ENCODE data around the gene TTL. TPM values are rescaled to one million over a fixed set of nuclear protein-coding genes. Genes with fewer than 3 reads are reported as not detected.

Gene TTL
- polyA plus RNA-seq, 1 of the 3 experiments (the other 2 are of a cell fraction) = 15.4 TPM

DNA sequence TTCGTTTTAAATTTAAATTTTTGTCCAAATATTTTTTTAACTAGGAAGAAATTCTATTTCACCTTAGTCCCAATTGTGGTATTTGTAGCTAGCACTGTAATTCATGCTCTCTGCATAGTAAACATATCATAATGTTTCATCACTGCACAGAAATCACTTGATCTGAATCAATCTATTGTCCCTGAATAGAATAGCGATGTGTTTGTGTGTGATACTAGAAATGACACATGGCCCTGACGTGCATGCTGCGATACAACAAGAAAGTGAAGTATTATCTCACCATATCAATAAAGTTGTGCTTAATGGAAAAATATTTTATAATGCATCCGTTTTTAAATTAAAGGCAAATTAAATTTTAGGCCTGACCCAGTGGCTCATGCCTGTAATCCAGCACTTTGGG lies 10.0 kb downstream of the TTL start:
- DNase-seq = no peak
- no peaks in the 10 kb centered on the region for H3K9me3 ChIP-seq
- H3K36me3 ChIP-seq (replicated peaks in 1 of 2; ENCODE audit: control insufficient read depth in 1 of 2, insufficient read depth in 2 of 2, low read length in 1 of 2) = peaks cover 10 to 19% of the 10 kb centered on the region in 2 experiments
- no peaks in the 10 kb centered on the region for H3K27me3 ChIP-seq (ENCODE audit: insufficient read depth)
- TF ChIP-seq FOSL2 (IDR thresholded peaks at IDR 0.05; ENCODE audit: borderline replicate concordance, low read depth) (no peak), JUND (IDR thresholded peaks at IDR 0.05) (no peak), YY1 (IDR thresholded peaks at IDR 0.05; ENCODE audit: low read depth) (no peak), FOXM1 (IDR thresholded peaks at IDR 0.05; ENCODE audit: low read depth) (no peak), FOXJ3 (CRISPR knock-in tag; IDR thresholded peaks at IDR 0.05) (no peak)
- TF ChIP-seq, protein P1, sequence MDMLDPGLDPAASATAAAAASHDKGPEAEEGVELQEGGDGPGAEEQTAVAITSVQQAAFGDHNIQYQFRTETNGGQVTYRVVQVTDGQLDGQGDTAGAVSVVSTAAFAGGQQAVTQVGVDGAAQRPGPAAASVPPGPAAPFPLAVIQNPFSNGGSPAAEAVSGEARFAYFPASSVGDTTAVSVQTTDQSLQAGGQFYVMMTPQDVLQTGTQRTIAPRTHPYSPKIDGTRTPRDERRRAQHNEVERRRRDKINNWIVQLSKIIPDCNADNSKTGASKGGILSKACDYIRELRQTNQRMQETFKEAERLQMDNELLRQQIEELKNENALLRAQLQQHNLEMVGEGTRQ (IDR thresholded peaks at IDR 0.05; ENCODE audit: borderline replicate concordance, low read depth, low read length) = no peak
- H3K27ac ChIP-seq (ENCODE audit: low read depth in 2 of 2, low read length in 1 of 2) = no peak overlapping the region
- peaks cover 72% of the 10 kb centered on the region for H3K79me2 ChIP-seq (ENCODE audit: insufficient read depth)
- H4K20me1 ChIP-seq (ENCODE audit: insufficient read depth) = 0 out of 2 replicates have a peak, but pooled peaks cover 5% of the 10 kb centered on the region
- no peaks in the 10 kb centered on the region for H3K9me2 ChIP-seq
- peaks cover 20 to 28% of the 10 kb centered on the region in 2 experiments for H3K4me1 ChIP-seq (ENCODE audit: control insufficient read depth in 1 of 2, insufficient read depth in 2 of 2, low read depth in 1 of 2, low read length in 1 of 2)
- POLR2A ChIA-PET = interaction anchor here (1.0 kb wide), 1 partner anchor 9 kb away, joined by 3 read pairs; no protein-coding TSS in a partner anchor
- no peak overlapping the region for H3K4me2 ChIP-seq
- H3K9ac ChIP-seq = no peak overlapping the region
- WGBS (ENCODE audit: low lambda C conversion rate) = 79% methylated on average over 5 of the region's 5 CpGs
- CTCF ChIA-PET = interaction anchor here (1.6 to 1.8 kb wide), 2 partner anchors 9 to 233 kb away, joined by 6 to 7 read pairs; no protein-coding TSS in a partner anchor
- H2AFZ ChIP-seq (ENCODE audit: low read depth) = no peak overlapping the region
- peaks cover 29% of the 10 kb centered on the region for H3F3A ChIP-seq (replicated peaks; ENCODE audit: insufficient read depth)
- H3K4me3 ChIP-seq (ENCODE audit: low read depth in 2 of 2, low read length in 1 of 2) = no peak overlapping the region

DNA sequence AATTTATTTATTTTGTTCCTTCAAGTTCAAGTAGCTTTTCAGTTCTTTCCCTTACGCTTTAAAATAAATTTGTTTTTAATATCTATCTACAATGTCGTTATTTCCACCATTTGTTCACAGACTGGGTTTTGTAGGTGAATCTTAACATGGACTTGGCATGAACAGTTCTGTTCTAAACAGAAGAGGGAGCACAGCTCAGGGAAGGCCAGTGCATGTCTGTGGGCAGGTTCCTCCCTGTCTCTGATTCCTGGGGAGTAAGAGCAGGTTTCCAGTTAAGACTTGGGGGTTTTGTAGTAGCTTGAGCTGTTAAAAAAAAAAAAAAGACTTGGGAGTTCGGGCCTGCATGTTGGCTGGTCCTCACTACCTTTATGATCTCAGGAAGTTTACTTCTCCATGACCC lies 11.1 kb downstream of the TTL start:
- no peak overlapping the region for H3K9ac ChIP-seq
- H3K9me3 ChIP-seq = no peaks in the 10 kb centered on the region
- ChIA-PET POLR2A (no interaction called here), CTCF (interaction anchor here (1.6 to 3.0 kb wide), 3 partner anchors 10 to 234 kb away, joined by 6 to 11 read pairs (median 7); no protein-coding TSS in a partner anchor)
- no peak for DNase-seq
- no peak overlapping the region for H3K4me3 ChIP-seq (ENCODE audit: low read depth in 2 of 2, low read length in 1 of 2)
- peaks cover 62% of the 10 kb centered on the region for H3K79me2 ChIP-seq (ENCODE audit: insufficient read depth)
- no peak overlapping the region for H2AFZ ChIP-seq (ENCODE audit: low read depth)
- H3K9me2 ChIP-seq = no peaks in the 10 kb centered on the region
- TF ChIP-seq NFIC (IDR thresholded peaks at IDR 0.05; ENCODE audit: borderline replicate concordance) (no peak), GATA2 (CRISPR knock-in tag; IDR thresholded peaks at IDR 0.05) (no peak), FOXJ3 (CRISPR knock-in tag; IDR thresholded peaks at IDR 0.05) (no peak), MXI1 (IDR thresholded peaks at IDR 0.05; ENCODE audit: low read depth, low read length) (no peak), RFX5 (IDR thresholded peaks at IDR 0.05; ENCODE audit: low read length) (no peak)
- TF ChIP-seq, protein P2, sequence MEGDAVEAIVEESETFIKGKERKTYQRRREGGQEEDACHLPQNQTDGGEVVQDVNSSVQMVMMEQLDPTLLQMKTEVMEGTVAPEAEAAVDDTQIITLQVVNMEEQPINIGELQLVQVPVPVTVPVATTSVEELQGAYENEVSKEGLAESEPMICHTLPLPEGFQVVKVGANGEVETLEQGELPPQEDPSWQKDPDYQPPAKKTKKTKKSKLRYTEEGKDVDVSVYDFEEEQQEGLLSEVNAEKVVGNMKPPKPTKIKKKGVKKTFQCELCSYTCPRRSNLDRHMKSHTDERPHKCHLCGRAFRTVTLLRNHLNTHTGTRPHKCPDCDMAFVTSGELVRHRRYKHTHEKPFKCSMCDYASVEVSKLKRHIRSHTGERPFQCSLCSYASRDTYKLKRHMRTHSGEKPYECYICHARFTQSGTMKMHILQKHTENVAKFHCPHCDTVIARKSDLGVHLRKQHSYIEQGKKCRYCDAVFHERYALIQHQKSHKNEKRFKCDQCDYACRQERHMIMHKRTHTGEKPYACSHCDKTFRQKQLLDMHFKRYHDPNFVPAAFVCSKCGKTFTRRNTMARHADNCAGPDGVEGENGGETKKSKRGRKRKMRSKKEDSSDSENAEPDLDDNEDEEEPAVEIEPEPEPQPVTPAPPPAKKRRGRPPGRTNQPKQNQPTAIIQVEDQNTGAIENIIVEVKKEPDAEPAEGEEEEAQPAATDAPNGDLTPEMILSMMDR (IDR thresholded peaks at IDR 0.05) = peak; percentile 38
- peaks cover 4 to 16% of the 10 kb centered on the region in 2 experiments for H3K36me3 ChIP-seq (replicated peaks in 1 of 2; ENCODE audit: control insufficient read depth in 1 of 2, insufficient read depth in 2 of 2, low read length in 1 of 2)
- peaks cover 20 to 28% of the 10 kb centered on the region in 2 experiments for H3K4me1 ChIP-seq (ENCODE audit: control insufficient read depth in 1 of 2, insufficient read depth in 2 of 2, low read depth in 1 of 2, low read length in 1 of 2)
- H3K27me3 ChIP-seq (ENCODE audit: insufficient read depth) = no peaks in the 10 kb centered on the region
- peaks cover 29% of the 10 kb centered on the region for H3F3A ChIP-seq (replicated peaks; ENCODE audit: insufficient read depth)
- no peaks in the 10 kb centered on the region for H4K20me1 ChIP-seq (ENCODE audit: insufficient read depth)
- H3K4me2 ChIP-seq = peak overlapping the region; percentile 57
- H3K27ac ChIP-seq (ENCODE audit: low read depth in 2 of 2, low read length in 1 of 2) = peak overlapping the region; percentile 73 to 95
- WGBS (ENCODE audit: low lambda C conversion rate) = 68% methylated on average over 3 of the region's 3 CpGs

Data from SK-N-SH (cell line).